Chondrocyte (in vitro differentiated cells): Measurements from ENCODE around the gene KCNK18. TPM values are rescaled to one million over a fixed set of nuclear protein-coding genes. Genes with fewer than 3 reads are reported as not detected.
"Not testable (repeated sequence)": the region's sequence is repeated elsewhere in the genome, so short reads cannot be mapped to it uniquely, and the experiment has no call there.

Experiments
- DNase-seq: peaks from one replicate; pipeline ENCODE4 v3.0.0; 2021; ENCODE audit warnings: mixed read lengths, low spot score
- H3K27ac Mint-ChIP-seq: one replicate; pipeline ENCODE4 v1.8.0; 2021; ENCODE audit warnings: mild to moderate bottlenecking, moderate library complexity, mixed read lengths; ENCODE audit not compliant: unreplicated experiment
- H3K27me3 Mint-ChIP-seq: 2 replicates; pipeline ENCODE4 v1.8.0; 2021; ENCODE audit warnings: low read depth, mixed read lengths
- H3K36me3 Mint-ChIP-seq: 2 replicates; pipeline ENCODE4 v1.8.0; 2021; ENCODE audit warnings: low read depth, mixed read lengths
- H3K4me1 Mint-ChIP-seq: 2 replicates; pipeline ENCODE4 v1.8.0; 2021; ENCODE audit warnings: low read depth, mild to moderate bottlenecking, mixed read lengths
- H3K4me3 Mint-ChIP-seq: one replicate; pipeline ENCODE4 v1.8.0; 2021; ENCODE audit warnings: mild to moderate bottlenecking, moderate library complexity, mixed read lengths; ENCODE audit not compliant: unreplicated experiment
- H3K9me3 Mint-ChIP-seq: 2 replicates; pipeline ENCODE4 v1.8.0; 2021; ENCODE audit warnings: low read depth, mixed read lengths
- total RNA-seq: library from RNA; stranded (reverse); gene quantifications from 3 replicates; pipeline ENCODE4 v1.2.1, GENCODE V29; 2021
- TF ChIP-seq, protein P1 (sequence below): fragments of 200-600 bp; sonication (generic); IDR thresholded peaks from 2 replicates; pipeline ENCODE4 v1.5.0; 2021; ENCODE audit warnings: antibody characterized with exemption, mild to moderate bottlenecking, moderate library complexity

Gene KCNK18
- total RNA-seq, 1 donor from 2014 or later: not detected

DNA sequence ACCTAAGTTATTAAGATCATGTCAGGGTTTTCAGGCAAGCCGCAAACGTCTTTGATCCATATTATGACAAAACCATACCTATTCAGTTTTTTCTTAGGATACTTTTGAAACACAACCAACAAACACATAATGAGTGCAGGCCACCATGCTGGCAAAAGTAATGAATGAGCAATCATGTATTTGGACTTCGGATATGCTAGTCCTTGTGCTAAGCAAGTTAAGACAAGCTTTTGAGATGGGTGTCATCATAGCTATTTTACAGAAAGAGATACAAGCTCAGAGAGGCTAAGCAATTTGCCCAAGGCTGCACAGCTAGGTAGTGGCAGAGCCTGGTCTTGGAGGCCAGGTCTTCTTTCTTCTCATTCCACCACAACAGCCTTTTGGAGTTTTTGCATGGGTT, 12.5 kb upstream of the KCNK18 start:
- Mint-ChIP-seq H3K4me3 (no peak overlapping the region), H3K27me3 (peaks cover 23% of the 10 kb centered on the region), H3K4me1 (no peaks in the 10 kb centered on the region), H3K36me3 (no peaks in the 10 kb centered on the region), H3K9me3 (peaks cover 7% of the 10 kb centered on the region), H3K27ac (no peak overlapping the region)
- TF ChIP-seq, protein P1, sequence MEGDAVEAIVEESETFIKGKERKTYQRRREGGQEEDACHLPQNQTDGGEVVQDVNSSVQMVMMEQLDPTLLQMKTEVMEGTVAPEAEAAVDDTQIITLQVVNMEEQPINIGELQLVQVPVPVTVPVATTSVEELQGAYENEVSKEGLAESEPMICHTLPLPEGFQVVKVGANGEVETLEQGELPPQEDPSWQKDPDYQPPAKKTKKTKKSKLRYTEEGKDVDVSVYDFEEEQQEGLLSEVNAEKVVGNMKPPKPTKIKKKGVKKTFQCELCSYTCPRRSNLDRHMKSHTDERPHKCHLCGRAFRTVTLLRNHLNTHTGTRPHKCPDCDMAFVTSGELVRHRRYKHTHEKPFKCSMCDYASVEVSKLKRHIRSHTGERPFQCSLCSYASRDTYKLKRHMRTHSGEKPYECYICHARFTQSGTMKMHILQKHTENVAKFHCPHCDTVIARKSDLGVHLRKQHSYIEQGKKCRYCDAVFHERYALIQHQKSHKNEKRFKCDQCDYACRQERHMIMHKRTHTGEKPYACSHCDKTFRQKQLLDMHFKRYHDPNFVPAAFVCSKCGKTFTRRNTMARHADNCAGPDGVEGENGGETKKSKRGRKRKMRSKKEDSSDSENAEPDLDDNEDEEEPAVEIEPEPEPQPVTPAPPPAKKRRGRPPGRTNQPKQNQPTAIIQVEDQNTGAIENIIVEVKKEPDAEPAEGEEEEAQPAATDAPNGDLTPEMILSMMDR: no peak
- no peak for DNase-seq

DNA sequence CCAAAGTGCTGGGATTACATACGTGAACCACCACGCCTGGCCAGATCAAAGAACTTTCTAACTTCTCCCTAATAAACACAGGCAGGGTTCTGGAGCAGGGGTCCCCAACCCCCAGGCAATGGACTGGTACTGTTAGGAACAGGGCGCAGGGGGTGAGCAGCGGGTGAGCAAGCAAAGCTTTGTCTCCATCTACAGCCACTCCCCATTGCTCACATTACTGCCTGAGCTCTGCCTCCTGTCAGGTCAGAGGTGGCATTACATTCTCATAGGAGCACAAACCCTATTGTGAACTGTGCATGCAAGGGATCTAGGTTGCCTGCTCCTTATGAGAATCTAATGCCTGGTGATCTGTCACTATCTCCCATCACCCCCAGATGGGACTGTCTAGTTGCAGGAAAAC, 11.5 kb upstream of the KCNK18 start:
- H3K4me3 Mint-ChIP-seq, H3K4me1 Mint-ChIP-seq, H3K9me3 Mint-ChIP-seq, H3K27ac Mint-ChIP-seq, H3K36me3 Mint-ChIP-seq, DNase-seq: not testable (repeated sequence)
- peaks cover 13% of the 10 kb centered on the region for H3K27me3 Mint-ChIP-seq

DNA sequence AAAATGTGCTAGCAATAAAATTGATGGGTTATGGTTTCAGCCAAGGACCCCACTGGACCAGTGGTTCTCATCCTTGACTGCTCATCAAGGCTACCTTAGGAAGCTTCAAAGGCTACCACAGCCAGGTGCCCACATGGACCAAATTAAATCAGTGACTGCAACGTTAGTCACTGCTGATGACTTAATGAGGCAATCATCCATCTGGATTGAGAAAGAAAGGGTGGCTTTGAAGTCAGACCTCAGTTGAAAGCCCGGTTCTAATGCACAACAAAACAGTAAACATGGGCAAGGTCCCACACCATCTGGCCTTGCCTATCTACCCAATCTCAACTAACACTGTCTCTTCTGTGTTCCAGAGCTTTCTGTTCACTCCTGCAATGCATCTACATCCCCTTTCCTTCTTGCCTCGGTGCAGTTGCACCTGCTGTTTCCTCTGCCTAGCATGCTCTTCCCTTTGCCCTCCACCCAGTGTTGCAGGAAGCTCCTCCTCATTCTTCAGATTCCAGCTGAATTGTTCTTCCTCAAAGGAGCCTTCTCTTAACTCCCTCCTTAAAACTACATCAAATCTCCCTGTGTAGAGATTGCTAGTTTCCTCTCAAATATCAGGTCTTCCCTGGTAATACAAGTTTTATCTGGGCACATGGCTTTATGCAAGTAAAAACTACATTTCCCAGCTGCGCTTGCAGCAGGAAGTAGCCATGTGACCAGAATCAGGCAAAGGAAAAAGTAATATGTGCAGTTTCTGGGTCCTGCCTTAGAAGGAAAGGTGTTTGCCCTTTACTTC, 10.3 kb upstream of the KCNK18 start:
- H3K27ac Mint-ChIP-seq: no peak overlapping the region
- peaks cover 14% of the 10 kb centered on the region for H3K27me3 Mint-ChIP-seq
- H3K36me3 Mint-ChIP-seq: no peaks in the 10 kb centered on the region
- no peak overlapping the region for H3K4me3 Mint-ChIP-seq
- TF ChIP-seq, protein P1: no peak
- DNase-seq: no peak
- H3K9me3 Mint-ChIP-seq: peaks cover 8% of the 10 kb centered on the region
- H3K4me1 Mint-ChIP-seq: no peaks in the 10 kb centered on the region

DNA sequence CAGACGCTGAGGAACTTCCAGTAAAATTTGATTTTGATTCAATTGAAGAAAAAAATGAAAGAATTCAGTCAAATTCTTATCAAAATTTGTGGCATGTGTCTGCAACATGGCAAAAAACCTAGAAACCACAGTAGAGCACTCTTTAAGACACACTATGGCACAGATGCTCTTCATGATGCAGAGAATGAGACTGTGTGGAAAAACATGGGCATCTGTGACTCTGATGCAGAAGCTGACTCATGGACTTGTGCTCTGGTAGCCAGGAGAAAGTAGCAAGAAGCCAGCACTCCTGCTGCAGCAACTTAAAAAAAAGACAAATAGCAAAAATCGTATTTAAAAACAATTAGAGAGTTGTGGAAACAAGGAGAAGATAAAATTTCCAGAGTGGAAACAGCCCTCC, 8.9 kb upstream of the KCNK18 start:
- no peaks in the 10 kb centered on the region for H3K4me1 Mint-ChIP-seq
- no peak for DNase-seq
- H3K4me3 Mint-ChIP-seq: no peak overlapping the region
- H3K9me3 Mint-ChIP-seq: peaks cover 8% of the 10 kb centered on the region
- H3K27me3 Mint-ChIP-seq: peaks cover 6% of the 10 kb centered on the region
- TF ChIP-seq, protein P1: no peak
- no peak overlapping the region for H3K27ac Mint-ChIP-seq
- no peaks in the 10 kb centered on the region for H3K36me3 Mint-ChIP-seq

DNA sequence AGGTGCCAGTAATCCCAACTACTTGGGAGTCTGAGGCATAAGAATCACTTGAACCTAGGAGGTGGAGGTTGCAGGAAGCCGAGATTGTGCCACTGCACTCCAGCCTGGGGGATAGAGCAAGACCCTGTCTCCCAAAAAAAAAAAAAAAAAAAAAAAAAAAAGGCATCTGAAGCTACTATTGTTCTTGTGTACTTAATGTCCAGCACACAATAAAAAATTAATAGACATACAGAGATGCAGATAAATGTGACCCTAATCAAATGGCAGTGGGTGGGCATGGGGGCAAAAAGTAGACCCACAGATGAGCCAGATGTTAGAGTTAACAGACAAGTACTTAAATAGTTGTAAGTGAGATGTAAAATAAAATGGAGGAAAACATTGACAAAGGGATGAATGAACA, 7.7 kb upstream of the KCNK18 start:
- Mint-ChIP-seq H3K4me3 (no peak overlapping the region), H3K36me3 (no peaks in the 10 kb centered on the region), H3K9me3 (peaks cover 8% of the 10 kb centered on the region), H3K4me1 (no peaks in the 10 kb centered on the region), H3K27me3 (peaks cover 11% of the 10 kb centered on the region), H3K27ac (no peak overlapping the region)
- no peak for DNase-seq
- TF ChIP-seq, protein P1: no peak

DNA sequence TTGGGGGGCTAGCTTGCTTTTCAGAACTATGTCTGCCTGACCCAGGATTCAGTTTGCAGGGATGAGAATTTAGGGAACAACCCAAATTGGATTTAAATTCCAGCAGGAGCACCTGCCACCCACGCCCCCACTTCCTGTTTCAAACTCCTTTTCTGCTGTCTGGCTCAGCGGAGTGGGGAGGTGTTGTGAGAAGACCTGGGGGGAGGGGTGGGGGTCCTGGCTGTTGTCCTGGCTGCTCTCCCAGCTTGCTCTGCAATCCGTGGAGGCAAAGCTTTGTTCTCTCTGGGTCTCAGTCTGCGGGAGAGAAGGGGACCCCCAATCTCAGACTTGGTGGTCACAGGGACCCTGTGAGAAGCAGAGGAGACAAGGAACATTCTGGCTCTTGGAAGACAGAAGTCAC, 799 bp downstream of the KCNK18 start:
- Mint-ChIP-seq H3K27ac (no peak overlapping the region), H3K27me3 (peaks cover 11% of the 10 kb centered on the region), H3K36me3 (no peaks in the 10 kb centered on the region), H3K4me3 (no peak overlapping the region), H3K9me3 (no peaks in the 10 kb centered on the region), H3K4me1 (no peaks in the 10 kb centered on the region)
- TF ChIP-seq, protein P1: no peak
- DNase-seq: peak; percentile 21
